RWPE2 (cell line): ENCODE results near the gene LCTL.

Experiments
- ATAC-seq: fragments of 200-7000 bp; cut with Tn5 transposase; 3 replicates; pipeline ENCODE4 v1.9.1; 2021; ENCODE audit warnings: low read depth
- DNase-seq: peaks from one replicate; pipeline ENCODE4 v3.0.0-alpha.2; 2020; ENCODE audit warnings: low spot score
- H3K27ac ChIP-seq: fragments of 450-650 bp; 2 replicates; pipeline ENCODE4 v1.5.1; 2017; ENCODE audit warnings: mild to moderate bottlenecking; ENCODE audit not compliant: poor library complexity, severe bottlenecking
- H3K27me3 ChIP-seq: fragments of 250-450 bp; sonication (Bioruptor Pico); 2 replicates; pipeline ENCODE4 v1.5.1; 2021; ENCODE audit warnings: mild to moderate bottlenecking, moderate library complexity; ENCODE audit not compliant: insufficient read depth, poor library complexity, severe bottlenecking
- H3K36me3 ChIP-seq: fragments of 250-450 bp; sonication (Bioruptor Pico); 2 replicates; pipeline ENCODE4 v1.5.1; 2020; ENCODE audit warnings: low read depth, mild to moderate bottlenecking, moderate library complexity
- H3K4me1 ChIP-seq: fragments of 250-450 bp; sonication (Bioruptor Pico); 2 replicates; pipeline ENCODE4 v1.5.1; 2021; ENCODE audit warnings: mild to moderate bottlenecking, moderate library complexity; ENCODE audit not compliant: insufficient read depth, poor library complexity, severe bottlenecking
- H3K4me3 ChIP-seq: fragments of 250-450 bp; sonication (Bioruptor Pico); 2 replicates; pipeline ENCODE4 v1.5.1; 2021; ENCODE audit warnings: mild to moderate bottlenecking, moderate library complexity; ENCODE audit not compliant: severe bottlenecking
- H3K9me3 ChIP-seq: fragments of 250-450 bp; sonication (Bioruptor Pico); 2 replicates; pipeline ENCODE4 v1.5.1; 2021; ENCODE audit warnings: mild to moderate bottlenecking, moderate library complexity; ENCODE audit not compliant: severe bottlenecking
- TF ChIP-seq, protein P1 (sequence below): fragments of 450-650 bp; IDR thresholded peaks from one replicate; pipeline ENCODE4 v1.5.1; 2017; ENCODE audit warnings: mild to moderate bottlenecking, moderate library complexity; ENCODE audit not compliant: poor library complexity, severe bottlenecking

The LCTL gene

GRCh38 chr15:66595931-66596545 is 30.2 kb upstream of the LCTL start:
- Histone ChIP-seq H3K27ac (no peak overlapping the region), H3K36me3 (no peaks in the 10 kb centered on the region), H3K4me3 (no peak overlapping the region), H3K27me3 (no peaks in the 10 kb centered on the region), H3K9me3 (no peaks in the 10 kb centered on the region), H3K4me1 (no peaks in the 10 kb centered on the region)
- ATAC-seq: peak; percentile 31; the same call in 1 of the 3 replicates
- TF ChIP-seq, protein P1, sequence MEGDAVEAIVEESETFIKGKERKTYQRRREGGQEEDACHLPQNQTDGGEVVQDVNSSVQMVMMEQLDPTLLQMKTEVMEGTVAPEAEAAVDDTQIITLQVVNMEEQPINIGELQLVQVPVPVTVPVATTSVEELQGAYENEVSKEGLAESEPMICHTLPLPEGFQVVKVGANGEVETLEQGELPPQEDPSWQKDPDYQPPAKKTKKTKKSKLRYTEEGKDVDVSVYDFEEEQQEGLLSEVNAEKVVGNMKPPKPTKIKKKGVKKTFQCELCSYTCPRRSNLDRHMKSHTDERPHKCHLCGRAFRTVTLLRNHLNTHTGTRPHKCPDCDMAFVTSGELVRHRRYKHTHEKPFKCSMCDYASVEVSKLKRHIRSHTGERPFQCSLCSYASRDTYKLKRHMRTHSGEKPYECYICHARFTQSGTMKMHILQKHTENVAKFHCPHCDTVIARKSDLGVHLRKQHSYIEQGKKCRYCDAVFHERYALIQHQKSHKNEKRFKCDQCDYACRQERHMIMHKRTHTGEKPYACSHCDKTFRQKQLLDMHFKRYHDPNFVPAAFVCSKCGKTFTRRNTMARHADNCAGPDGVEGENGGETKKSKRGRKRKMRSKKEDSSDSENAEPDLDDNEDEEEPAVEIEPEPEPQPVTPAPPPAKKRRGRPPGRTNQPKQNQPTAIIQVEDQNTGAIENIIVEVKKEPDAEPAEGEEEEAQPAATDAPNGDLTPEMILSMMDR: no peak
- no peak for DNase-seq

- no peak for ATAC-seq
Observed at GRCh38 chr15:66595332-66595731, 29.5 kb upstream of the LCTL start.

GRCh38 chr15:66594836-66595235 is 29.0 kb upstream of the LCTL start:
- no peak overlapping the region for H3K27ac ChIP-seq
- no peaks in the 10 kb centered on the region for H3K4me1 ChIP-seq
- DNase-seq (no peak), ATAC-seq (no peak)
- no peaks in the 10 kb centered on the region for H3K9me3 ChIP-seq
- no peaks in the 10 kb centered on the region for H3K36me3 ChIP-seq
- H3K4me3 ChIP-seq: no peak overlapping the region
- H3K27me3 ChIP-seq: no peaks in the 10 kb centered on the region
- TF ChIP-seq, protein P1: no peak

More at GRCh38 chr15:66595332-66595731, 29.5 kb upstream of the LCTL start:
- H3K4me1 ChIP-seq: no peaks in the 10 kb centered on the region
- no peaks in the 10 kb centered on the region for H3K27me3 ChIP-seq
- no peak overlapping the region for H3K4me3 ChIP-seq
- H3K27ac ChIP-seq: no peak overlapping the region
- no peak for DNase-seq
- no peaks in the 10 kb centered on the region for H3K9me3 ChIP-seq
- TF ChIP-seq, protein P1: no peak
- H3K36me3 ChIP-seq: no peaks in the 10 kb centered on the region

DNA sequence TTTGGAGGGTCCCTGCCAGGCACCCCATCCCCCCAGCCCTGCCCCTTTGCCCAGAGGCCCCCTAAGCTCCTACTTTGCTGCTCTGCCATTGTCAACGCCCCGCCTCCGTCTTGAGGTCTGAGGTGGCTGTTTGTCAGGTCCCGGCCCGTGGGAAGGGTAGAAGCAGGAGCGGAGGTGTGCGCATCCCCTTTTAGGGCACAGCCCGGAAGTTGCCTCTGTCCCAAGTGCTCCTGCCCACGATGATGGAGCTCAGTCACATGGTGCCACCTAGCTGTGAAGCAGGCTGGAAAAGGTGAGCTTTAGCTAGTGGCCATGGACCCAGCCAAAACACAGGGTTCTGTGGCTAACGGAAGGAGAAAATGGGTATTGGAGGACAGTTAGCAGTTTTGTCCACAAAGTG is 28.5 kb upstream of the LCTL start:
- no peak overlapping the region for H3K27ac ChIP-seq
- no peak for DNase-seq
- ATAC-seq: no peak

More for the DNA sequence above, 28.5 kb upstream of the LCTL start:
- H3K27me3 ChIP-seq: no peaks in the 10 kb centered on the region
- no peaks in the 10 kb centered on the region for H3K9me3 ChIP-seq
- no peaks in the 10 kb centered on the region for H3K36me3 ChIP-seq
- H3K4me3 ChIP-seq: no peak overlapping the region
- TF ChIP-seq, protein P1: peak; percentile 16
- no peaks in the 10 kb centered on the region for H3K4me1 ChIP-seq
